Mucosa of descending colon (tissue), 3 donors: ENCODE measurements around the gene RNASET2. TPM values are rescaled to one million over a fixed set of nuclear protein-coding genes. Genes with fewer than 3 reads are reported as not detected.
A peak's percentile ranks its signal among the peaks of the same experiment; 100 is the strongest.

Experiments
- ATAC-seq: fragments of 200-7000 bp; cut with Tn5 transposase; one replicate; pipeline ENCODE4 v1.9.1; 2020; ENCODE audit warnings: mild to moderate bottlenecking, moderate library complexity
- DNase-seq, 3 donors: peaks; one replicate each; pipeline ENCODE4 v3.0.0-alpha.2; 2020
- H3K36me3 ChIP-seq: fragments of 200-600 bp; one replicate; pipeline ENCODE4 v1.8.0; 2021; ENCODE audit warnings: low read depth, mild to moderate bottlenecking
- H3K4me1 ChIP-seq: fragments of 200-600 bp; one replicate; pipeline ENCODE4 v1.8.0; 2021; ENCODE audit warnings: low read depth, mild to moderate bottlenecking
- H3K4me3 ChIP-seq: fragments of 200-600 bp; one replicate; pipeline ENCODE4 v1.8.0; 2021; ENCODE audit warnings: mild to moderate bottlenecking
- H3K9me3 ChIP-seq: fragments of 200-600 bp; one replicate; pipeline ENCODE4 v1.8.0; 2021; ENCODE audit warnings: mild to moderate bottlenecking
- intact Hi-C, 2 donors: fragments of 100-400 bp; cut with DNase I in 1 of 2; cut with micrococcal nuclease in 1 of 2; formaldehyde crosslinking; loops; one replicate each; pipeline versions ENCODE4 v1.11.0 to v1.11.1; 2022; cut with DNase I, micrococcal nuclease
- long read RNA-seq, 2 donors: library from polyadenylated mRNA; unstranded; transcript quantifications; one replicate each; pipeline ENCODE4 v2.0.0, GENCODE V29; 2019 to 2021
- total RNA-seq, 3 donors: library from RNA; stranded (reverse); fragmentation: NEBNext Ultra II Directional in 2 of 3; extraction: Animal tissue kit (Norgen Biotek cat#: 25700) in 2 of 3; gene quantifications; one replicate each; pipeline versions ENCODE4 v1.2.1 to v1.2.4, GENCODE V29; 2021 to 2023
- TF ChIP-seq, protein P1 (sequence below): fragments of 200-600 bp; IDR thresholded peaks from one replicate; pipeline ENCODE4 v1.8.0; 2022; ENCODE audit warnings: antibody characterized with exemption, mild to moderate bottlenecking
- donor health status: DM: no; HTN: no; CAD: no; lungs with moderate emphysema.
- donor health status: DM: no; HTN: no; CAD: no.
- donor health status: DM: no; HTN: yes; CAD: no.

Gene RNASET2, protein sequence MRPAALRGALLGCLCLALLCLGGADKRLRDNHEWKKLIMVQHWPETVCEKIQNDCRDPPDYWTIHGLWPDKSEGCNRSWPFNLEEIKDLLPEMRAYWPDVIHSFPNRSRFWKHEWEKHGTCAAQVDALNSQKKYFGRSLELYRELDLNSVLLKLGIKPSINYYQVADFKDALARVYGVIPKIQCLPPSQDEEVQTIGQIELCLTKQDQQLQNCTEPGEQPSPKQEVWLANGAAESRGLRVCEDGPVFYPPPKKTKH
- total RNA-seq, result 100 to 1,000 TPM in 2 of 3 donors, 10 to 100 TPM in 1; 60.1 to 127 (median 109) TPM
- long read RNA-seq, donor 1, transcript RNASET2-210 (9 exons, 1,375 nt), result major isoform, 67 of 83 reads
- long read RNA-seq, donor 1, partial matches to known transcripts, result 3 of 83 reads
- long read RNA-seq, donor 1, other reads (novel, unspliced or antisense), result 13 of 83 reads
- long read RNA-seq, donor 2, transcript RNASET2-210 (9 exons, 1,375 nt), result major isoform, 164 of 192 reads
- long read RNA-seq, donor 2, partial matches to known transcripts, result 1 of 192 reads
- long read RNA-seq, donor 2, other reads (novel, unspliced or antisense), result 22 of 192 reads

DNA sequence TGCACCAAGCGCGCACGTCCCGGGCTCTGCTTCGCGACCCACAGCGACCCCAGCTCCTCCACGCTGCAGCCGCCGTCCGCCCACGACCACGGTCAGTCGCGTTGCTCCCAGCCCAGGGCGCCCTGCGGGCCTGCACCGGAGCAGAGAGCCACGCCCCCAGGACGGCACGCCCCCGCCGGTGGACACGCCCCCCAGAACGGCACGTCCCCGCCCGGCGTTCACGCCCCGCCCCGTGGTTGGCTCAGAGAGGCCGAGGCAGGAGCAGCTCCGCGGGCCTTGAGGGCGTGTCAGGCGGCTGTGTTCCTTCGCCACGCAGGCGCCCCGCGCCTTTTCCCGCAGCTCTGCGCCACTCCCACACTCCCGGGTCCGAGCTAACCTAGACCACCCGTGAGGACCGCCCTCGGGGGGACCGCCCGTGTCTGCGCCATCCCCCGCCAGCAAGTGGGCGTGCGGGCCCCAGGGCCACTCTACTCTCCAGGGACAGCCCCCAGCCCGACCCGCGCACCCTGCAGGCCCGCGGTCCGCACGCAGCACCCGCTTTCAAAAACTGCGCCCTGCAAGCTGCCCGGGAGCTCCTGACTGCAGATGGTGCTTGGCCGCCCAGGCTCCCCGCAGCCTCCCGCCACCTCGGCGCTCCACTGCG lies at the start of gene RNASET2:
TSS of gene RNASET2 (minus strand) at position 107 of the 643 bp plus-strand sequence. CDS start 368 bp downstream, outside the sequence.
- TF ChIP-seq, protein P1, sequence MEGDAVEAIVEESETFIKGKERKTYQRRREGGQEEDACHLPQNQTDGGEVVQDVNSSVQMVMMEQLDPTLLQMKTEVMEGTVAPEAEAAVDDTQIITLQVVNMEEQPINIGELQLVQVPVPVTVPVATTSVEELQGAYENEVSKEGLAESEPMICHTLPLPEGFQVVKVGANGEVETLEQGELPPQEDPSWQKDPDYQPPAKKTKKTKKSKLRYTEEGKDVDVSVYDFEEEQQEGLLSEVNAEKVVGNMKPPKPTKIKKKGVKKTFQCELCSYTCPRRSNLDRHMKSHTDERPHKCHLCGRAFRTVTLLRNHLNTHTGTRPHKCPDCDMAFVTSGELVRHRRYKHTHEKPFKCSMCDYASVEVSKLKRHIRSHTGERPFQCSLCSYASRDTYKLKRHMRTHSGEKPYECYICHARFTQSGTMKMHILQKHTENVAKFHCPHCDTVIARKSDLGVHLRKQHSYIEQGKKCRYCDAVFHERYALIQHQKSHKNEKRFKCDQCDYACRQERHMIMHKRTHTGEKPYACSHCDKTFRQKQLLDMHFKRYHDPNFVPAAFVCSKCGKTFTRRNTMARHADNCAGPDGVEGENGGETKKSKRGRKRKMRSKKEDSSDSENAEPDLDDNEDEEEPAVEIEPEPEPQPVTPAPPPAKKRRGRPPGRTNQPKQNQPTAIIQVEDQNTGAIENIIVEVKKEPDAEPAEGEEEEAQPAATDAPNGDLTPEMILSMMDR, result no peak
- H3K36me3 ChIP-seq, result no peaks in the 10 kb centered on the region
- peak; percentile 99 to 100 (median 100) for DNase-seq
- H3K9me3 ChIP-seq, result no peaks in the 10 kb centered on the region
- peak; percentile 95 for ATAC-seq
- intact Hi-C loops, result no loop called here
- peak within 1 kb of the TSS; percentile 35 for H3K4me3 ChIP-seq
- peaks cover 14% of the 10 kb centered on the region for H3K4me1 ChIP-seq

DNA sequence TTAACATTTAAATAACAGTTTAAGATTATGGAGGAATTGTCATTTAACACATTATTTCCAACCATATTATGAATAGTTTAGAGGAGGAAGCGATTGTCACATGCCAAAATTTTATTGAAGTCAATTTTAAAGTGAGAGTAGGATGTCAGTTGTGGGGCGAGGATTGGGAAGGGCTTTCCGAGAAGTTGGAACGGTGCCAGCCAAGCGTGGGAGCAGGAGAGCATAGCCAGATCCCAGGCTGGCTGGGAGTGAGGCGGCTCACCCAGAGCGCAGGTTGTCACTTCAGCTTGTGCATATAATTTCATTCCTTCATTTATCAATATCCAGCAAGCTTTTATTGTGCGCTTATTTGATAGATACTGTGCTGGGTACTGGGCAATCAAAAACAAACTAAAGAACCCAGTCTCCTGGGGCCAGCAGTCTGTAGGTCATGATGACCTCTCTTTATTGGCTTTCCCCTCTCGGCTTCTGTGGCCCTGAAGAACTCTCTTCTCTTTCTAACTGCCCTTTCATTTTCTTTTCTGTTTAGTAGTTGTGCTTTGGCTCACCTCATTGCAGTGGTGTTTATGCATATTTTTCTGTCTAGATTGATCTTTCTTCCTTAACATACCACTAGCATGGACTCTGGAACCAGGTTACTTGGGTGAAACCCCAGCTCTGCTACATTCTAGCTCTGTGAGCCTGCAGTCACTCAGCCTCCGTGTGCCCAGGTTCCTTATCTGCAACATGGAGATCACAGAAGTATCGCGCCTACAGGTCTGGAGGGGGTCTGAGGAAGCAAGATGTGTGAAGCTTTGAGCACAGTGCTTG lies 49.2 kb upstream of the RNASET2 start:
- Histone ChIP-seq H3K4me1 (peaks cover 4% of the 10 kb centered on the region), H3K36me3 (peaks cover 4% of the 10 kb centered on the region), H3K4me3 (no peak overlapping the region), H3K9me3 (no peaks in the 10 kb centered on the region)
- peak; percentile 54 for ATAC-seq
- TF ChIP-seq, protein P1, result no peak
- DNase-seq, result peak in 2 of 3 donors; percentile 24 to 44
- intact Hi-C loops, result no loop called here

DNA sequence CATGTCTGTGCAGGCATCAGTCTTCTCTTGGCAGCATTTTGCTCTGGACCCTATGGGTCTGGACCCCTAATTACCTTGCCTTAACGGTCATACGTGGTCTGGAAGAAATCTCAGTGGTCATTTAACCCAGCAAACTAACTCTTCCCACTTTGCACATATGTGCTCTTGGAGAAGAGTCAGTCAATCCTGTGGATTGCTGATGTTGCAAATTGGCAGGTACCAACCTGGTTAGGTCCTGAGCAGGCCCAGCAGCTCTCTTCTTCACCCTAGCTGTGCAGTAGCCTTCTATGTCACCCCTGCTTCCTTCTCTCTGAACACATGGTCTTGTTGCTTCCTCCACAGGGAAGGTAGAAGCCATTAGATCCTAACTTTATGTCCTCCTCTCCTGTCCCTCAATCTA lies 44.4 kb upstream of the RNASET2 start:
- TF ChIP-seq, protein P1, result no peak
- Histone ChIP-seq H3K36me3 (peaks cover 4% of the 10 kb centered on the region), H3K4me3 (no peak overlapping the region), H3K4me1 (peaks cover 5% of the 10 kb centered on the region), H3K9me3 (no peaks in the 10 kb centered on the region)
- DNase-seq (no peak), ATAC-seq (no peak)
- intact Hi-C loops, result no loop called here

DNA sequence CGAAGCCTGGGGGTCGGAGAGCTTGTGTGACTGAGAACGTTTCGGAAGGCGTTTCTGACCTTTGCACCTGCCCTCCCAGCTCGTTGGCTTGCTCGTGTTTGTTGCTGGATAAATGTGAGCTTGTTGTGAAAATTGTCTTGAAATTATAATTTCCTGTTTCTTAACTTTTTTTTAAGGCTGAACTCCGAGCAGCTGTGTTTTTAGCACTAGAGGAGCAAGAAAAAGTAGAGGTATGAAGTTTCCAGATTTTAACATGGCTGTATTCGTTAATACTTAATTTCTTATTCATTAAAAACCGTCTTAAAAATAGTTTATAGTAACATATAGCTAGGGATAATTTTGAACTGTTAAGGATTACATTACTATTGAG lies 43.5 kb upstream of the RNASET2 start:
- peaks cover 4% of the 10 kb centered on the region for H3K36me3 ChIP-seq
- peak overlapping the region; percentile 99 for H3K4me3 ChIP-seq
- ATAC-seq, result peak; percentile 23
- H3K4me1 ChIP-seq, result peaks cover 5% of the 10 kb centered on the region
- TF ChIP-seq, protein P1, result no peak
- DNase-seq, result peak in 1 of 3 donors; percentile 65
- intact Hi-C loops, result loop anchor here in 1 of 2 donors (10.0 kb wide), 1 partner anchor 145 kb away; no protein-coding TSS in a partner anchor
- no peaks in the 10 kb centered on the region for H3K9me3 ChIP-seq
